HL-60/S4 treated with phorbol 12-myristate 13-acetate at 8.2 ng/mL for 4 days and 3 days (cell line): Measurements from ENCODE around the gene MOGAT2.

ENCODE experiments used
- in situ Hi-C: fragments of 300-500 bp; cut with MboI; formaldehyde crosslinking; loops from 2 replicates; pipeline ENCODE4 v1.15.0; 2022; ENCODE audit warnings: low sequenced_read_pairs

The MOGAT2 gene

DNA sequence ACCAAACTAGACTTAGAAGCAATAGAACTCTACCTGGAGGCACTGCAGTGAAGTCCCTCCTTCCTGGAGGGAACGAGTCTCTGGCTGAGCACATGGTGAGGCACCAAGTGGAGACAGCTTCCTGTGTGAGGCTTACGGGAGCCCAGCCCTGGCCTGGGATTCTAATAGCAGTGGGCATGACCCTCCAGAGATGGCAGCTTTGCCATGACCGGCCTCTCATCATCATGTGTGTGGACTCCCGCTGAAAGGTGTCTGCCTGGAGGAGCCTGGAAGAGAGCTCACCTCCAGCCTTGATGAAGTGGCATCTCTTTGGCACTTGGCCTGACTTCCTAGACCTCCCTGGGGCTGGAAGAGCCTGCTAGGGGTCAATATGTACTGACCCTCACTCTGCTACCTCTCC, 58.9 kb downstream of the MOGAT2 start:
- in situ Hi-C loops = no loop called here

DNA sequence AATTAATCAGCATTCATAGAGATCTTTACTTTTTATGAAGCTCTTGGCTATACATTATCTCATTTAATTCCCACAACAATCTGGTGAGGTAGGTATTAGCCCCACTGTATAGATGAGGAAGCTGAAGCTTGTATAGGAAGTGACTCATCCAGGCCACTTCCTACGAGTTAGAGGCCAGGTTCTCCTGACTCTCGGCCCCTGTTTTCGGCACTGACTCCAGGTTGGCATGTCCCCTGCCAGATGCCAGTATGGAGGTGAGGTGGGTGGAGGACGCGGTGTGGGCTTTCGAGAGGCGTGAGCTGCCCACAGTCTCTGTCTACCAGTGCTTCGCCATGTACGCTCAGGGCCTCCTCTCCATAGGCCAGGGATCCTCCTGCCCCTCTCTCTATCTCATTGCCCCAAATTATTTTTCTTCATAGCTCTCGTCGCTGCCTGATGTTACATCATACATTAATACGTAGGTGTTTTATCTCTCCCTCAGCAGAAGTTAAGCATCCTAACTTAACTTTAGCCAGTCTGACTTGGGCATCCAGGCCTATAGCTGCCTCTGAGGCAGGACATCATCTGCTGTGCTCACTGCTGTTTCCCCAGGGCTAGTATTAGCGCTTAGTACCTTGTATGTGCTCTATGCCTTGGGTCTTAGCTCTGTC, 59.9 kb downstream of the MOGAT2 start:
- in situ Hi-C loops = no loop called here

DNA sequence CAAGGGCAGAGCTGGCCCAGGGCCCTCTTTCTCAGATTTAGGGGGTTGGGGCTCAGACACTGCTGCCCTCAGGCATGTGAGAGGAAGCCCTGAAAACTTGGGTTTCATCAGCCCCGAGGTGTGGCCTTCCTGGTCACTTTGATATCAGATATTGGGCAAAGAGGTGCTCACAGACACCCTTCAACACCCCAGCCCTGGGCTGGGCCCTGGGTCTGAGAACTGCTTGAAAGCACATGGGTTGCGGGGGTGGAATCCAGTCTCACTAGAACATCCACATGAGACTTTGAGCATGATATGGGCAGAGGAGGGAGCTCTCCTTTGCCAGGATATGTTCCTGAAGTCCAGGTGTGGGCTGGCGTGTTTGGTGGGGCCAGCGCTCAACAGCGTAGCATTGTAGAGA, 61.3 kb downstream of the MOGAT2 start:
- in situ Hi-C loops = no loop called here

DNA sequence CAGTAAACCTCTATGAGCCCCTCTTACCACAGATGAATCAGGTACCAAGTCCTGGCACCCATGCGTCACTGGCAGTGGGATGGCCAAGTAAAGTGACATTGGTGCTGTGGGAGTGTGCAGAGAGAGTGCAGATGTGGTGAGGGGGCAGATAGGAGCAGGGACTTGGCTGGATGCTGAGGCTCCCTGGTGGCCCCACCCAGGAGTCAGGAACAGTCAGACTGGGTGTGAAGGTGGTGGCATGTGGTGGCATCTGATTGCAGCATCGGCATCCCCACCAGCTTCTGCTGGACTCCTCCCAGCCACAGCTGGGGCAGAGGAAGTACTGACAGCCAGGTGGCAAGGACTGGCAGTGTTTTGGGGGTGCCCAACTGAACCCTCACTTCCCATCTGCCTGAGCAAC, 62.3 kb downstream of the MOGAT2 start:
- in situ Hi-C loops = no loop called here

DNA sequence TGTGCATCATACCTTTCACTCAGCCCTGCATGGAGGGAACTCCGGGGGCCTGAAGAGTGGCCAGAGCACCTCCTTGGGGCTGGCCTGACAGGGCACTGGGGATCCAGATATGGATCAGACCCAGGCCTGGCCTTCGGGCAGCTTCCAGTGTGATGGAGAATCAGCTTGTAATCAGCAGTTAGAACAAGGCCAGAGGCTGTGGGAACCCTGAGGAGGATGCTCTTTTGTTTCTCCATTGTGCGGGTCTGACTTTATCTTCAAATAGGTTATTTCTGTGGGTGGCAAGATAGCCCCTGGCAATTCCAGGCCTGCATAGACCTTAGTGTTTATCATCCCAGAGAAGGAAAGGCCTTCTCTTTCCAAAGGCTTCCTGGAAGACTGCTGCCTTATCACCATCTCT, 63.2 kb downstream of the MOGAT2 start:
- in situ Hi-C loops = no loop called here

DNA sequence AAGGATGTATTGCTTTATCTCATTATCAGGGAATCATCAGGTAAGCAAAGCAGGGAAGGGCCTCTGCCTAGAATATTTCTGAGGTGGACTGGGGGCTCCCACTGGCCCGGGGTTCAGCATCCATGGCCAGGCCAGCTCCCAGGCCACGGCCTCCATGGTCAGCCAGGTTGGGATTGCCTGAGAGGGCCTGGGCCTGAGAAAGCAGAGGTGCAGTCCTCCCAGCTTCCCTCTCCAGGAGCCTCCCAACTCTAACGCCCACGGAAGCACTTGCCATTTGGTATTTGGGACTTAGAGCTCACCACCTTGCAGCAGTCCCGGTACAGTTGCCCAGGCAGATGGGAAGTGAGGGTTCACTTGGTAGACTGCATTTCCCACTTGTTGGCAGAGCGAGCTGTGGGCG, 63.7 kb downstream of the MOGAT2 start:
- in situ Hi-C loops = no loop called here

DNA sequence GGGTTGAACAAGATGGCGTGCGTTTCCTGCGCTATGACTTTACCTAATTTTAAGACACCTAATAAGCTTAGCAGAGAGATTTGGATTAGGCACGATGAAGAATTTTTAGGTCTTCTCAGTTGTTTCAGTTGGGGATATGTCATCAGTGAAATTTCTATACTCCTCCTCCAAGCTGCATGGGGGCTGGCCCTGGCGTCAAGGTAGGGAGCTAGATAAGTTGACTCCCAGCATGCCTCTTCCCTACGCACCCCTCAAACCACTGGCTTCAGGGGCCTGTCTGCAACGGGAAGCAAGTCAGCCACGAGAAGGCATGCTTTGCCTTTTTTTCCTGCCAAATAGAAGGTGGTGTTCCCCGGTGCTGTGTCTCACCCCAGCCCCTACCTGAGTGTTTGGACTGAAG, 64.2 kb downstream of the MOGAT2 start:
- in situ Hi-C loops = no loop called here
